ENCODE results near the gene DEFB131A.
"Not testable (repeated sequence)": the region's sequence is repeated elsewhere in the genome, so short reads cannot be mapped to it uniquely, and the experiment has no call there.

DEFB131A gene

GRCh38 chr4:9495443-9495842 is 51.2 kb downstream of the DEFB131A start:
- DNase-seq, result peak; percentile 89

GRCh38 chr4:9497575-9498467 is 53.6 kb downstream of the DEFB131A start:
- DNase-seq, result not testable (repeated sequence)

- DNase-seq, result not testable (repeated sequence)
Observed at GRCh38 chr4:9498468-9499040, 54.3 kb downstream of the DEFB131A start.

GRCh38 chr4:9499974-9500487 is 55.8 kb downstream of the DEFB131A start:
- not testable (repeated sequence) for DNase-seq
